ENCODE measurements around the gene FAM181A.
A peak's percentile ranks its signal among the peaks of the same experiment; 100 is the strongest.

The FAM181A gene

GRCh38 chr14:93957751-93958566 lies 30.8 kb downstream of the FAM181A start:
- H3K79me2 ChIP-seq (ENCODE audit: insufficient read depth, low read length), result no peaks in the 10 kb centered on the region; the same call in 1 of the 2 replicates
- H3K36me3 ChIP-seq (ENCODE audit: low read length), result no peaks in the 10 kb centered on the region
- H3K9me2 ChIP-seq (replicated peaks; ENCODE audit: insufficient read depth, low read length), result no peaks in the 10 kb centered on the region
- peaks cover 41% of the 10 kb centered on the region for H3F3A ChIP-seq (ENCODE audit: insufficient read depth)
- H3K9ac ChIP-seq (ENCODE audit: low read length), result peak overlapping the region; percentile 60
- H3K4me2 ChIP-seq (ENCODE audit: low read depth, low read length, poor library complexity, severe bottlenecking), result peak overlapping the region; percentile 64
- peak overlapping the region; percentile 99 for H3K27ac ChIP-seq (ENCODE audit: low read depth, low read length)
- no peak overlapping the region for H2AFZ ChIP-seq (ENCODE audit: low read depth, low read length, severe bottlenecking)
- no peaks in the 10 kb centered on the region for H4K20me1 ChIP-seq (ENCODE audit: low read depth, low read length)
- no peaks in the 10 kb centered on the region for H3K27me3 ChIP-seq (ENCODE audit: low read length)
- no peak overlapping the region for H3K4me3 ChIP-seq (ENCODE audit: insufficient read depth, low read length, poor library complexity, severe bottlenecking)
- TF ChIP-seq EZH2phosphoT487 (conservative IDR thresholded peaks at IDR 0.05; ENCODE audit: low read length) (no peak), CTCF (IDR thresholded peaks at IDR 0.05; ENCODE audit: insufficient read depth, low read length, poor library complexity, severe bottlenecking) (no peak)
- H3K9me3 ChIP-seq (ENCODE audit: insufficient read depth, low read length), result no peaks in the 10 kb centered on the region

- TF ChIP-seq CTCF (IDR thresholded peaks at IDR 0.05; ENCODE audit: insufficient read depth, low read length, poor library complexity, severe bottlenecking), result no peak
- TF ChIP-seq EZH2phosphoT487 (conservative IDR thresholded peaks at IDR 0.05; ENCODE audit: low read length), result no peak
- peak overlapping the region; percentile 60 for H3K9ac ChIP-seq (ENCODE audit: low read length)
- H3K36me3 ChIP-seq (ENCODE audit: low read length), result no peaks in the 10 kb centered on the region
- H3K4me3 ChIP-seq (ENCODE audit: insufficient read depth, low read length, poor library complexity, severe bottlenecking), result peak overlapping the region; percentile 25
- peak overlapping the region; percentile 64 for H3K4me2 ChIP-seq (ENCODE audit: low read depth, low read length, poor library complexity, severe bottlenecking)
- peak overlapping the region; percentile 99 for H3K27ac ChIP-seq (ENCODE audit: low read depth, low read length)
- no peaks in the 10 kb centered on the region for H3K9me2 ChIP-seq (replicated peaks; ENCODE audit: insufficient read depth, low read length)
- H3K79me2 ChIP-seq (ENCODE audit: insufficient read depth, low read length), result no peaks in the 10 kb centered on the region; the same call in 1 of the 2 replicates
- no peaks in the 10 kb centered on the region for H4K20me1 ChIP-seq (ENCODE audit: low read depth, low read length)
- no peak overlapping the region for H2AFZ ChIP-seq (ENCODE audit: low read depth, low read length, severe bottlenecking)
- H3K27me3 ChIP-seq (ENCODE audit: low read length), result no peaks in the 10 kb centered on the region
- peaks cover 48% of the 10 kb centered on the region for H3F3A ChIP-seq (ENCODE audit: insufficient read depth)
- no peaks in the 10 kb centered on the region for H3K9me3 ChIP-seq (ENCODE audit: insufficient read depth, low read length)
Observed at GRCh38 chr14:93958567-93959238, 31.6 kb downstream of the FAM181A start.

GRCh38 chr14:93959239-93960107 lies 32.3 kb downstream of the FAM181A start:
- peak overlapping the region; percentile 60 for H3K9ac ChIP-seq (ENCODE audit: low read length)
- peak overlapping the region; percentile 64 for H3K4me2 ChIP-seq (ENCODE audit: low read depth, low read length, poor library complexity, severe bottlenecking)
- no peaks in the 10 kb centered on the region for H3K9me3 ChIP-seq (ENCODE audit: insufficient read depth, low read length)
- H3K4me3 ChIP-seq (ENCODE audit: insufficient read depth, low read length, poor library complexity, severe bottlenecking), result peak overlapping the region; percentile 25
- peaks cover 52% of the 10 kb centered on the region for H3F3A ChIP-seq (ENCODE audit: insufficient read depth)
- H4K20me1 ChIP-seq (ENCODE audit: low read depth, low read length), result no peaks in the 10 kb centered on the region
- no peak overlapping the region for H2AFZ ChIP-seq (ENCODE audit: low read depth, low read length, severe bottlenecking)
- no peaks in the 10 kb centered on the region for H3K27me3 ChIP-seq (ENCODE audit: low read length)
- H3K9me2 ChIP-seq (replicated peaks; ENCODE audit: insufficient read depth, low read length), result no peaks in the 10 kb centered on the region
- no peaks in the 10 kb centered on the region for H3K36me3 ChIP-seq (ENCODE audit: low read length)
- H3K27ac ChIP-seq (ENCODE audit: low read depth, low read length), result peak overlapping the region; percentile 99
- TF ChIP-seq EZH2phosphoT487 (conservative IDR thresholded peaks at IDR 0.05; ENCODE audit: low read length) (no peak), CTCF (IDR thresholded peaks at IDR 0.05; ENCODE audit: insufficient read depth, low read length, poor library complexity, severe bottlenecking) (no peak)
- H3K79me2 ChIP-seq (ENCODE audit: insufficient read depth, low read length), result no peaks in the 10 kb centered on the region; the same call in 1 of the 2 replicates
